GM18951 (cell line): ENCODE data around the gene OSTC.
A peak's percentile ranks its signal among the peaks of the same experiment; 100 is the strongest.

Experiments
- POLR2A ChIP-seq: IDR thresholded peaks from 4 replicates; pipeline ENCODE4 v1.6.1; 2011; ENCODE audit warnings: mild to moderate bottlenecking; ENCODE audit not compliant: insufficient read length, insufficient read depth; ENCODE audit errors: extremely low read depth
- in situ Hi-C: fragments of 300-500 bp; cut with MboI; formaldehyde crosslinking; loops from one replicate; pipeline ENCODE4 v1.12.0; 2022; ENCODE audit warnings: low sequenced_read_pairs, mixed read lengths, inconsistent platforms; ENCODE audit not compliant: unreplicated experiment

The OSTC gene

GRCh38 chr4:108622828-108623227 lies 27.6 kb upstream of the OSTC start:
- TF ChIP-seq POLR2A: no peak
- in situ Hi-C loops: no loop called here

GRCh38 chr4:108624263-108625056 lies 25.9 kb upstream of the OSTC start:
- no peak for TF ChIP-seq POLR2A
- in situ Hi-C loops: no loop called here

- in situ Hi-C loops: no loop called here
- no peak for TF ChIP-seq POLR2A
These were observed 24.3 kb upstream of the OSTC start for GRCh38 chr4:108626056-108626455.

- in situ Hi-C loops: no loop called here
These were observed 22.0 kb upstream of the OSTC start for GRCh38 chr4:108628411-108628810.

GRCh38 chr4:108635070-108635655 lies 15.2 kb upstream of the OSTC start:
- peak; percentile 19 for TF ChIP-seq POLR2A
- in situ Hi-C loops: no loop called here

More at GRCh38 chr4:108628411-108628810, 22.0 kb upstream of the OSTC start:
- no peak for TF ChIP-seq POLR2A

- TF ChIP-seq POLR2A: no peak
- in situ Hi-C loops: no loop called here
These were observed 14.2 kb upstream of the OSTC start for GRCh38 chr4:108636246-108636645.

GRCh38 chr4:108637856-108638255 lies 12.5 kb upstream of the OSTC start:
- TF ChIP-seq POLR2A: no peak
- in situ Hi-C loops: no loop called here

- in situ Hi-C loops: no loop called here
- no peak for TF ChIP-seq POLR2A
These were observed 6.2 kb upstream of the OSTC start for GRCh38 chr4:108644237-108644636.

- in situ Hi-C loops: no loop called here
- TF ChIP-seq POLR2A: no peak
These were observed 3.7 kb upstream of the OSTC start for GRCh38 chr4:108646706-108647105.

- no peak for TF ChIP-seq POLR2A
- in situ Hi-C loops: no loop called here
These were observed 562 bp upstream of the OSTC start for GRCh38 chr4:108649863-108650211.

GRCh38 chr4:108651014-108651791 lies 804 bp downstream of the OSTC start:
- in situ Hi-C loops: no loop called here
- TF ChIP-seq POLR2A: no peak

GRCh38 chr4:108662629-108663028 lies 12.2 kb downstream of the OSTC start:
- TF ChIP-seq POLR2A: no peak
- in situ Hi-C loops: no loop called here

- no peak for TF ChIP-seq POLR2A
- in situ Hi-C loops: no loop called here
These were observed 24.1 kb downstream of the OSTC start for GRCh38 chr4:108674356-108674977.

- in situ Hi-C loops: no loop called here
- no peak for TF ChIP-seq POLR2A
These were observed 31.0 kb downstream of the OSTC start for GRCh38 chr4:108681321-108681809.

- no peak for TF ChIP-seq POLR2A
- in situ Hi-C loops: no loop called here
These were observed 33.1 kb downstream of the OSTC start for GRCh38 chr4:108683479-108683878.
